Spleen (tissue), 7 donors: Measurements from ENCODE around the gene MDM4.

Source experiments
- POLR2AphosphoS5 ChIP-seq, 3 donors: sonication (generic); formaldehyde crosslinking; IDR thresholded peaks; one replicate each; pipeline ENCODE4 v1.5.1; 2017; ENCODE audit warnings: antibody characterized with exemption in 3 of 3
- TF ChIP-seq, protein P1 (sequence below), 11 experiments: fragments of 200-600 bp in 7 of 11; fragments of 450-650 bp in 4 of 11; sonication (generic) in 4 of 11; IDR thresholded peaks in 8 of 11; conservative IDR thresholded peaks in 3 of 11; 1 replicate in 7 of 11; 2 replicates in 4 of 11; pipeline versions ENCODE4 v1.4.0 to v1.8.0; 2016 to 2021; ENCODE audit warnings: antibody characterized with exemption in 11 of 11, inconsistent platforms in 4 of 11, mild to moderate bottlenecking in 1 of 11
- donor health status: DM: no; HTN: no; CAD: no; lungs with moderate emphysema.
- donor health status: DM: no; HTN: no; CAD: no.
- donor health status: DM: no; HTN: no; CAD: no.

DNA sequence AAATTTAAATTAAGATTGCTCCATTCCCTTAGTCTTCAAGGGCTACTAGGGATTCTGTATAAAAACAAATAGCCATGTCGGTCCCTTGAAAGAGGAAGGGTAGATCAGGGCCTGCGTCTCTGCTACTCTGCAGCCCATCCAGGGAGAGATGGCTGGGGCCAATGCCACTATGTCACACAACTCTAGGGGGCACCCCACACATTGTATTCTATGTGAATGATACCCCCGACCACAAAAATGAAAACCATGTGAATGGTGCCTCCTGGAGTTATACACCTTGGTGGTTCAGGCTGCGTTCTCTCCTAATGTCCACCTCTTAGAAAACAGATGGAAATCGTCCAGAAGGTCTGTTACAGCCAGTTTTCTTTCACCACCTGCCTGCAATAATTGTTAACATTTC lies 39.6 kb upstream of the MDM4 start:
- TF ChIP-seq, protein P1, sequence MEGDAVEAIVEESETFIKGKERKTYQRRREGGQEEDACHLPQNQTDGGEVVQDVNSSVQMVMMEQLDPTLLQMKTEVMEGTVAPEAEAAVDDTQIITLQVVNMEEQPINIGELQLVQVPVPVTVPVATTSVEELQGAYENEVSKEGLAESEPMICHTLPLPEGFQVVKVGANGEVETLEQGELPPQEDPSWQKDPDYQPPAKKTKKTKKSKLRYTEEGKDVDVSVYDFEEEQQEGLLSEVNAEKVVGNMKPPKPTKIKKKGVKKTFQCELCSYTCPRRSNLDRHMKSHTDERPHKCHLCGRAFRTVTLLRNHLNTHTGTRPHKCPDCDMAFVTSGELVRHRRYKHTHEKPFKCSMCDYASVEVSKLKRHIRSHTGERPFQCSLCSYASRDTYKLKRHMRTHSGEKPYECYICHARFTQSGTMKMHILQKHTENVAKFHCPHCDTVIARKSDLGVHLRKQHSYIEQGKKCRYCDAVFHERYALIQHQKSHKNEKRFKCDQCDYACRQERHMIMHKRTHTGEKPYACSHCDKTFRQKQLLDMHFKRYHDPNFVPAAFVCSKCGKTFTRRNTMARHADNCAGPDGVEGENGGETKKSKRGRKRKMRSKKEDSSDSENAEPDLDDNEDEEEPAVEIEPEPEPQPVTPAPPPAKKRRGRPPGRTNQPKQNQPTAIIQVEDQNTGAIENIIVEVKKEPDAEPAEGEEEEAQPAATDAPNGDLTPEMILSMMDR (IDR thresholded peaks at IDR 0.05 in 8 of 11, conservative IDR thresholded peaks at IDR 0.05 in 3 of 11), result no peak
- no peak for TF ChIP-seq POLR2AphosphoS5 (IDR thresholded peaks at IDR 0.05)
